Bronchial epithelial cell (primary cell): ENCODE data around the gene DMC1. TPM values are rescaled to one million over a fixed set of nuclear protein-coding genes. Genes with fewer than 3 reads are reported as not detected.
"Not testable (repeated sequence)": the region's sequence is repeated elsewhere in the genome, so short reads cannot be mapped to it uniquely, and the experiment has no call there.

Experiments
- DNase-seq: peaks from one replicate; pipeline ENCODE4 v3.0.0-alpha.2; 2010; ENCODE audit warnings: low read depth
- FAIRE-seq: peaks from 2 replicates; lab custom pipeline; 2011; peaks lifted over from hg19 to GRCh38; lab: Jason Lieb, UNC
- H3K27me3 ChIP-seq: 2 replicates; pipeline ENCODE4 v1.5.1; 2011; ENCODE audit warnings: low read length; ENCODE audit not compliant: control insufficient read depth, insufficient read depth
- H3K36me3 ChIP-seq: 2 replicates; pipeline ENCODE4 v1.5.1; 2011; ENCODE audit warnings: low read length; ENCODE audit not compliant: control insufficient read depth, insufficient read depth
- H3K4me3 ChIP-seq: 2 replicates; pipeline ENCODE4 v1.5.1; 2011; ENCODE audit warnings: mild to moderate bottlenecking, low read depth, low read length, control low read depth
- CTCF ChIP-seq: IDR thresholded peaks from 2 replicates; pipeline ENCODE4 v1.5.1; 2011; ENCODE audit warnings: mild to moderate bottlenecking, moderate library complexity, low read length, control low read depth, inconsistent platforms; ENCODE audit not compliant: insufficient read depth, severe bottlenecking
- total RNA-seq: library from RNA; depleted of rRNA; stranded (reverse); fragments of >200 nt; gene quantifications from 2 replicates; pipeline ENCODE4 v1.2.1, GENCODE V29; 2014

Gene DMC1
- total RNA-seq, 1 donor from 2014 or later: 1.1 TPM

- H3K36me3 ChIP-seq: no peaks in the 10 kb centered on the region
- FAIRE-seq: no peak
- DNase-seq: no peak
- no peaks in the 10 kb centered on the region for H3K27me3 ChIP-seq
- TF ChIP-seq CTCF: no peak
- no peak overlapping the region for H3K4me3 ChIP-seq
These were observed 32.2 kb upstream of the DMC1 start for GRCh38 chr22:38602166-38602565.

GRCh38 chr22:38601221-38601764 is 31.3 kb upstream of the DMC1 start:
- DNase-seq: no peak
- no peak for TF ChIP-seq CTCF
- Histone ChIP-seq H3K4me3 (no peak overlapping the region), H3K27me3 (no peaks in the 10 kb centered on the region), H3K36me3 (no peaks in the 10 kb centered on the region)
- no peak for FAIRE-seq

GRCh38 chr22:38599466-38599865 is 29.5 kb upstream of the DMC1 start:
- no peak for TF ChIP-seq CTCF
- Histone ChIP-seq H3K36me3 (no peaks in the 10 kb centered on the region), H3K27me3 (no peaks in the 10 kb centered on the region), H3K4me3 (no peak overlapping the region)
- DNase-seq: no peak
- FAIRE-seq: no peak

- not testable (repeated sequence) for H3K27me3 ChIP-seq, H3K4me3 ChIP-seq, FAIRE-seq, DNase-seq, H3K36me3 ChIP-seq
These were observed 12.9 kb upstream of the DMC1 start for GRCh38 chr22:38582923-38583322.

GRCh38 chr22:38578505-38578904 is 8.5 kb upstream of the DMC1 start:
- no peaks in the 10 kb centered on the region for H3K36me3 ChIP-seq
- no peak for DNase-seq
- peak; percentile 52 for FAIRE-seq
- no peak overlapping the region for H3K4me3 ChIP-seq
- H3K27me3 ChIP-seq: no peaks in the 10 kb centered on the region
- TF ChIP-seq CTCF: no peak

GRCh38 chr22:38572065-38572464 is 2.1 kb upstream of the DMC1 start:
- H3K4me3 ChIP-seq: no peak overlapping the region
- no peak for FAIRE-seq
- no peaks in the 10 kb centered on the region for H3K27me3 ChIP-seq
- H3K36me3 ChIP-seq: no peaks in the 10 kb centered on the region
- peak; percentile 53 for DNase-seq
- TF ChIP-seq CTCF: no peak
